Non-pigmented ciliary epithelial cell (primary cell): ENCODE measurements around the gene ERC2.
"Not testable (repeated sequence)": the region's sequence is repeated elsewhere in the genome, so short reads cannot be mapped to it uniquely, and the experiment has no call there.

ENCODE experiments used
- DNase-seq: peaks from one replicate; pipeline ENCODE4 v3.0.0-alpha.2; 2010; ENCODE audit warnings: low read depth

Gene ERC2

GRCh38 chr3:55521064-55521737 lies 947.1 kb downstream of the ERC2 start:
- no peak for DNase-seq

- no peak for DNase-seq
These were observed 949.2 kb downstream of the ERC2 start for GRCh38 chr3:55519019-55519418.

- no peak for DNase-seq
These were observed 949.8 kb downstream of the ERC2 start for GRCh38 chr3:55518451-55518850.

- no peak for DNase-seq
These were observed 951.8 kb downstream of the ERC2 start for GRCh38 chr3:55516392-55517030.

- DNase-seq: no peak
These were observed 952.6 kb downstream of the ERC2 start for GRCh38 chr3:55515550-55516246.

- no peak for DNase-seq
These were observed 953.3 kb downstream of the ERC2 start for GRCh38 chr3:55514962-55515361.

- DNase-seq: no peak
These were observed 955.5 kb downstream of the ERC2 start for GRCh38 chr3:55512571-55513343.

- DNase-seq: no peak
These were observed 956.2 kb downstream of the ERC2 start for GRCh38 chr3:55511895-55512570.

GRCh38 chr3:55508335-55508734 lies 959.9 kb downstream of the ERC2 start:
- no peak for DNase-seq

- no peak for DNase-seq
These were observed 960.5 kb downstream of the ERC2 start for GRCh38 chr3:55507808-55508207.

- DNase-seq: no peak
These were observed 962.5 kb downstream of the ERC2 start for GRCh38 chr3:55505776-55506175.

GRCh38 chr3:55505102-55505501 lies 963.2 kb downstream of the ERC2 start:
- not testable (repeated sequence) for DNase-seq

- no peak for DNase-seq
These were observed 966.4 kb downstream of the ERC2 start for GRCh38 chr3:55501905-55502304.

GRCh38 chr3:55500555-55501330 lies 967.5 kb downstream of the ERC2 start:
- no peak for DNase-seq

GRCh38 chr3:55498520-55498919 lies 969.7 kb downstream of the ERC2 start:
- no peak for DNase-seq

- no peak for DNase-seq
These were observed 971.0 kb downstream of the ERC2 start for GRCh38 chr3:55497250-55497649.

- no peak for DNase-seq
These were observed 973.3 kb downstream of the ERC2 start for GRCh38 chr3:55494976-55495375.

GRCh38 chr3:55492976-55493375 lies 975.3 kb downstream of the ERC2 start:
- DNase-seq: no peak

GRCh38 chr3:55491296-55491816 lies 976.9 kb downstream of the ERC2 start:
- no peak for DNase-seq

GRCh38 chr3:55490276-55490913 lies 977.9 kb downstream of the ERC2 start:
- no peak for DNase-seq

- DNase-seq: no peak
These were observed 978.5 kb downstream of the ERC2 start for GRCh38 chr3:55489798-55490132.
